HG02642 (cell line): ENCODE data around the gene CREBL2.
"Not testable (repeated sequence)": the region's sequence is repeated elsewhere in the genome, so short reads cannot be mapped to it uniquely, and the experiment has no call there.

ENCODE experiments used
- ATAC-seq: cut with Tn5 transposase; IDR thresholded peaks from one replicate; pipeline ENCODE4 v1.9.1; 2021; ENCODE audit warnings: mild to moderate bottlenecking; ENCODE audit not compliant: unreplicated experiment, poor library complexity

CREBL2 gene

DNA sequence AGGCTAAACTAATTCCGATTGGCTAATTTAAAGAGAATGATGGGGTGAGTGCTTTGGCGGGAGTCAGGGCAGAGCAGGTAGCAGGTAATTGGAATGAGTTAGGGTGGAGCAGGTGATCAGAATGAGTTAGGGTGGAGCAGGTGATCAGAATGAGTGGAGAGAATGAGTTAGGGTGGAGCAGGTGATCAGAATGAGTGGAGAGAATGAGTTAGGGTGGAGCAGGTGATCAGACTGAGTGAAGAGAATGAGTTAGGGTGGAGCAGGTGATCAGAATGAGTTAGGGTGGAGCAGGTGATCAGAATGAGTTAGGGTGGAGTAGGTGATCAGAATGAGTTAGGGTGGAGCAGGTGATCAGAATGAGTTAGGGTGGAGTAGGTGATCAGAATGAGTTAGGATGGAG, 15.7 kb upstream of the CREBL2 start:
- ATAC-seq = not testable (repeated sequence)

- ATAC-seq = not testable (repeated sequence)
Observed at GRCh38 chr12:12596598-12596997, 15.1 kb upstream of the CREBL2 start.

GRCh38 chr12:12598864-12599263, 12.8 kb upstream of the CREBL2 start:
- ATAC-seq = no peak

DNA sequence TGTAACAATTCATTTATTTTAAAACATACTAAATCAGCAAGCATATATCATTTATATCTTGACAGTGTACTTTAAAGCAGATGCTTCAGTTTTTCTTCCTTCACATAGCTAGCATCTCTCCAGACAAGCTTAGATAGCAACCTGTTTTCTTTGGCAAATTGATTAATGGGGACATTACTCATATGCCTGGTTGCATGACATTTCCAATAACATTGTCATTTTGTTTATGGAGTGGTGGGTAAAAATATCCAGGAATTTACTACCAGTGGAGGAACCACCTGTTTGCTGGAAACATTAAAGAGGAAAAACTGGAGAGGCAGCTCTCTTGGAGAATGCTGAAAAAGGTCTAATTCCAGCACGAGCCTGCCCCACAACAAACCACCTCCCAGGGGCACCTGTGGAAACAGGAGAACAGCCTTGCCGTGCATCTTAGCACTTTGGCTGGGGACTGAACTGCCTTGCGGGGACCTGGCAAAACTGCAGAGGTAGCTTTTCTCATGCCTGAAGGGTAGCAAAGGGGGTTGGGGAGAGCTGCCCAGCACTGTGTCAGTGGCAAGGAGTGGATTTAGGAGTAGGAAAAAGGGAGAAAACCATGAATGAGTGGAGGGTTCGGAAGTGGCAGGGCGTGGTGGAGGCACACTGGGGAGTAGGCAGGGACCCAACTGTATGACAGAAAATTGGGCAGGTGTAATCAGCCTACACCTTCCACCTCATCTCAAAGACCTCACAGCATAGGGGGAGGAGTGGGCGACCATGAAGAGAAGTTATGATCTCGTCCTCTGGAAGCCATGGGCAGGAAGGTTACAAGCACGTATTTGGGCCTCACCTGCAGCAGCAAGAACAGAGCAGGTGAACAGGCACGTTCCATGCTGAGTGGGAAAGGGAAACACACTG, 11.7 kb upstream of the CREBL2 start:
- ATAC-seq = no peak

GRCh38 chr12:12600659-12601058, 11.0 kb upstream of the CREBL2 start:
- no peak for ATAC-seq

GRCh38 chr12:12604740-12605139, 6.9 kb upstream of the CREBL2 start:
- no peak for ATAC-seq

GRCh38 chr12:12606781-12607589, 4.7 kb upstream of the CREBL2 start:
- ATAC-seq = no peak

DNA sequence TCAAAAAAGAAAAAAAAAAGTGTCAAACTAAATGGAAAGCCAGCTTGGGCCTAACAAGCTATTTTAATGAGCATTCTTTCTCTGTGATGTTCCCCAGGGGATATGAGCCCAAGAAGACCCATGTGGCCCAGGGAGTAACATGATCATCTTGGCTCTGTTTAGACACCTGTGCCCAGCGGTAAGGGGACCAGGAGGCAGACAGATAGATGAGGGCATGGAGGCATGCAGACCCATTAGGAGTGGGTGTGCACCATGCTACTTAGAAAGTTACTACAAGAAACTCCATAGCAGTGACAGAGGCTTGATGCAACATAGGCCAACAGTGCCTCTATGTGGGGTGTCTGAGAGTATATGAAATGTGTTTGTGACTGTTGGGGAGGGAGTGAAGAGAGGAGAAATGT, 3.1 kb upstream of the CREBL2 start:
- ATAC-seq = no peak

DNA sequence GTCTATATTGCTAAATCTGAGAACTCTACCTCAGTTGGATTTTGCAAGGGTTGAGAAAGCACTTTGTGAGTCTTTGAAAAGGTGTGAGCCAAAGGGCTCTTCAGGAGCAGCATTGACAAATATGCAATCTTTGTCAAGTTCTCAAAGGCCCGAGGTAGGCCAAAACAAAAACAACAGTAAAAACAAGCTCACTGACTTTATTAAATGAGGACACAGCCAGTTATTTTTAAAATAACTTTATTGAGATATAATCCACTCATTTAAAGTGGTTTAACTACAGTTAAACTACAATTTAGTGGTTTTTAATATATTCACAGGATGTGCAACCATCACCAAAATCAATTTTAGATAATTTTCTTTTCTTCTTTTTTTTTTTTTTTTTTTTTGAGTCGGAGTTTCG, 2.0 kb upstream of the CREBL2 start:
- ATAC-seq = no peak

- no peak for ATAC-seq
Observed at GRCh38 chr12:12610711-12611110, 965 bp upstream of the CREBL2 start.

GRCh38 chr12:12612358-12612757, 682 bp downstream of the CREBL2 start:
- ATAC-seq = no peak

- no peak for ATAC-seq
Observed at GRCh38 chr12:12613344-12613743, 1.7 kb downstream of the CREBL2 start.

DNA sequence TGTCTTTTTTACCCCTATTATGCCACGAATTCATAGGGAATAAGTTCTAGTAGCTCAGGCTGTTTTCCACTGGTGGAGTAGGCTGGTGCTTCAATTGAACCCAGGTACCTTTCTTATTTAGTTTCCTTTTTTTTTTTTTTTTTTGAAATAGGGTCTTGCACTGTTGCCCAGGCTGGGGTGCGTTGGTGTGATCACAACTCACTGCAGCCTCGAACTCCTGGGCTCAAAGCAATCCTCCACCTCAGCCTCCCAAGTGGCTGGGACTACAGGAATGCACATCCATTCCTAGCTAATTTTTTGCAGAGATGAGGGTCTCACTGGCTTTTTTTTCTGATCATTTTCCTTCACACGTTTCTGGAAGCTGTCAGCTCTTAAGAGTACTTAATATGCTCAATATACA, 2.7 kb downstream of the CREBL2 start:
- ATAC-seq = no peak

- no peak for ATAC-seq
Observed at GRCh38 chr12:12616512-12617310, 5.0 kb downstream of the CREBL2 start.

- not testable (repeated sequence) for ATAC-seq
Observed at GRCh38 chr12:12618064-12618463, 6.4 kb downstream of the CREBL2 start.

GRCh38 chr12:12620730-12621315, 9.1 kb downstream of the CREBL2 start:
- ATAC-seq = no peak

- ATAC-seq = no peak
Observed at GRCh38 chr12:12622418-12622817, 10.7 kb downstream of the CREBL2 start.

- no peak for ATAC-seq
Observed at GRCh38 chr12:12624498-12624992, 12.9 kb downstream of the CREBL2 start.

DNA sequence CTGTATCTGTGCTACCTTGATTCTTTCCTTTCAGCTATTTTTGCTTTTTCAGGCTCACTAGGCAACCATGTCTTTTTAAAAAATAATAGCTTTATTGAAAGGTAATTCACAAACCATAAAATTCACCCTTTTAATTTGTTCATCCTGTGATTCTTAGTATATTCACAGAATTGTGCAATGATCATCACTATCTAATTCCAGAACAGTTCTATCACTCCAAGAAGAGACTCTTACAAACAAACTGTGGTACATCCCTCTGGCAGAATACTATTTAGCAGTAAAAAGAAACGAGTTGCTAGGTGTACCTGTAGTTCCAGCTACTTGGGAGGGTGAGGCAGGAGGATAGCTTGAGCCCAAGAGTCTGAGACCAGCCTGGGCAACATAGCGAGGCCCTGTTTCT, 14.8 kb downstream of the CREBL2 start:
- ATAC-seq = no peak

GRCh38 chr12:12627308-12627827, 15.7 kb downstream of the CREBL2 start:
- no peak for ATAC-seq
